ENCODE results near the gene TAMALIN. TPM values are rescaled to one million over a fixed set of nuclear protein-coding genes. Genes with fewer than 3 reads are reported as not detected.
A peak's percentile ranks its signal among the peaks of the same experiment; 100 is the strongest.

TAMALIN gene
- total RNA-seq, 1 donor from 2014 or later, result 15.5 TPM

- peak overlapping the region; percentile 59 for H3K27ac Mint-ChIP-seq
- H3K36me3 Mint-ChIP-seq (ENCODE audit: insufficient read depth), result peaks cover 9% of the 10 kb centered on the region
- H3K27me3 Mint-ChIP-seq, result no peaks in the 10 kb centered on the region
- H3K4me1 Mint-ChIP-seq (ENCODE audit: low read depth), result peaks cover 46% of the 10 kb centered on the region
- peaks cover under 1% of the 10 kb centered on the region for H3K9me3 Mint-ChIP-seq (ENCODE audit: low read depth)
- TF ChIP-seq, protein P1, sequence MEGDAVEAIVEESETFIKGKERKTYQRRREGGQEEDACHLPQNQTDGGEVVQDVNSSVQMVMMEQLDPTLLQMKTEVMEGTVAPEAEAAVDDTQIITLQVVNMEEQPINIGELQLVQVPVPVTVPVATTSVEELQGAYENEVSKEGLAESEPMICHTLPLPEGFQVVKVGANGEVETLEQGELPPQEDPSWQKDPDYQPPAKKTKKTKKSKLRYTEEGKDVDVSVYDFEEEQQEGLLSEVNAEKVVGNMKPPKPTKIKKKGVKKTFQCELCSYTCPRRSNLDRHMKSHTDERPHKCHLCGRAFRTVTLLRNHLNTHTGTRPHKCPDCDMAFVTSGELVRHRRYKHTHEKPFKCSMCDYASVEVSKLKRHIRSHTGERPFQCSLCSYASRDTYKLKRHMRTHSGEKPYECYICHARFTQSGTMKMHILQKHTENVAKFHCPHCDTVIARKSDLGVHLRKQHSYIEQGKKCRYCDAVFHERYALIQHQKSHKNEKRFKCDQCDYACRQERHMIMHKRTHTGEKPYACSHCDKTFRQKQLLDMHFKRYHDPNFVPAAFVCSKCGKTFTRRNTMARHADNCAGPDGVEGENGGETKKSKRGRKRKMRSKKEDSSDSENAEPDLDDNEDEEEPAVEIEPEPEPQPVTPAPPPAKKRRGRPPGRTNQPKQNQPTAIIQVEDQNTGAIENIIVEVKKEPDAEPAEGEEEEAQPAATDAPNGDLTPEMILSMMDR (IDR thresholded peaks at IDR 0.05; ENCODE audit: unreplicated experiment), result peak; percentile 70
- DNase-seq (ENCODE audit: low spot score, unreplicated experiment), result peak; percentile 17
- no peak overlapping the region for H3K4me3 Mint-ChIP-seq (ENCODE audit: low read depth)
Measured at GRCh38 chr12:51970904-51971646, 35.7 kb upstream of the TAMALIN start.

DNA sequence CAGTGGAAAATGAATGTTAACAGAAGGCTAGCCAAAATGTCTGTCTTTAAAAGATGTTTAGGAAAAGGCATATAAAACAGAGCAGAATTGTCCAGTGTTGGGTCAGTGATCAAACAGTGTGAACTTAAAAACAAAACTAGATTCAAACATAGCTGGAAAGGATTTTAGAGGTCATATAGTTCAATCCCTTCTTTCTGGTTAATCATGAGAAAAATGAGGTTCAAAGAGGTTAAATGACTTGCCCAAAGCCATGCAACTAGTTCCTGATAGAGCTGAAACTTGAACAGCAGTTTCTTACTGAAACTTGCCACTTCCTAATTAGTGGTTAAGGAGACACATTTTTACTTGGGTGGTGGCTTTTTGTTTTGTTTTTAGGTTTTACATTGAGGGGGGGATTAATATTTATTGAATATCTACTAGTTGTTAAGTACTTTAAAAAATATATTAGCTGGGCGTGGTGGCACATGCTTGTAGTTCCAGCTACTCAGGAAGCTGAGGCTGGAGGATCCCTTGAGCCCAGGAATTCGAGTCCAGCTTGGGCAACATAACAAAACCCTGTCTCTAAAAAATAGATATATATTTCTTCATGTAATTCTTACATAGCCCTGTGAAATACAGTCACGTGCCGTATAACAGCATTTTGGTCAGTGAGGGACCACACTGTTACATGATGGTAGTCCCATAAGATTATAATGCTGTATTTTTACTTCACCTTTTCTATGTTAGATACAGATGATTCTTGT lies 34.9 kb upstream of the TAMALIN start:
- Mint-ChIP-seq H3K9me3 (ENCODE audit: low read depth) (no peaks in the 10 kb centered on the region), H3K36me3 (ENCODE audit: insufficient read depth) (peaks cover 14% of the 10 kb centered on the region), H3K4me3 (ENCODE audit: low read depth) (no peak overlapping the region), H3K27me3 (no peaks in the 10 kb centered on the region), H3K27ac (no peak overlapping the region), H3K4me1 (ENCODE audit: low read depth) (peaks cover 54% of the 10 kb centered on the region)
- TF ChIP-seq, protein P1 (IDR thresholded peaks at IDR 0.05; ENCODE audit: unreplicated experiment), result no peak
- no peak for DNase-seq (ENCODE audit: low spot score, unreplicated experiment)

DNA sequence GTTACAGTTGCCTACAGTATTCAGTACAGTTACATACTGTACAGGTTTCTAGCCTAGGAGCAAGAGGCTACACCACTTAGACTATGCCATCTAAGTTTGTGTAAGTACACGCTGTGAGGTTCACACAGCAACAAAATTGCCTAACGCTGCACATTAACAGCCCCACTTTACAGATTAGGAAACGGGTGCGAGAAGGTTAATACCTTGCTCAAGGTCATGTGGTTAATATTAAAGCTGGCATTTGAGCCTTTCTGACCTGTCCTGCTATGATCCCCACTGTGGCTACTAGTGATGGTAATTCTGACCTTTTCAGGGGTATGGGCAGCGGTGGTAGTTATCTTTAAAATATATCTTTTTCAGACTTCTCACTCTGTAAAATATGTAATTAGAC lies 34.3 kb upstream of the TAMALIN start:
- DNase-seq (ENCODE audit: low spot score, unreplicated experiment), result no peak
- Mint-ChIP-seq H3K27ac (no peak overlapping the region), H3K9me3 (ENCODE audit: low read depth) (no peaks in the 10 kb centered on the region), H3K36me3 (ENCODE audit: insufficient read depth) (peaks cover 16% of the 10 kb centered on the region), H3K4me3 (ENCODE audit: low read depth) (no peak overlapping the region), H3K27me3 (no peaks in the 10 kb centered on the region), H3K4me1 (ENCODE audit: low read depth) (peaks cover 56% of the 10 kb centered on the region)
- TF ChIP-seq, protein P1 (IDR thresholded peaks at IDR 0.05; ENCODE audit: unreplicated experiment), result no peak

DNA sequence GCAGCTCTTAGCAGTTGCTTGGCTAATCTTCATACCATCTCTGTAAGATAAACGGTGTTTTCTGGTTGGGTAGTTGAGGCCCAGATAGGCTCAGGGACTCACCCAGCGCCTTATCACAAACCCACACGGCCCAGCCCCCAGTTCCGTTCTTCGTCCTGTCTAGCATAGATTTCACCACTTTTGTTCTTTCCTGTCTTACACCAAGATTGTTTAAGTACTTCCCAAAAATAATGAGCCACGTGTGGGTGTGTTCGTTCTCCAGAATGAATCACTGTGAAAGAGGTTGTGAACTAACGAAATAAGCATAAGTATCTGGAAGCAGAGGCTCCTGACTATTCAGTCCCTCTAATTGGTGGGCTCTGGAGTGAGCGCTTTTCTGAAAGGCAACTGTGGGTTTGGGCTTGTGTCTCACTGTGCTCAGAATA lies 33.9 kb upstream of the TAMALIN start:
- no peaks in the 10 kb centered on the region for H3K9me3 Mint-ChIP-seq (ENCODE audit: low read depth)
- no peaks in the 10 kb centered on the region for H3K27me3 Mint-ChIP-seq
- H3K4me1 Mint-ChIP-seq (ENCODE audit: low read depth), result peaks cover 58% of the 10 kb centered on the region
- H3K36me3 Mint-ChIP-seq (ENCODE audit: insufficient read depth), result peaks cover 16% of the 10 kb centered on the region
- H3K4me3 Mint-ChIP-seq (ENCODE audit: low read depth), result no peak overlapping the region
- peak overlapping the region; percentile 50 for H3K27ac Mint-ChIP-seq
- DNase-seq (ENCODE audit: low spot score, unreplicated experiment), result no peak
- TF ChIP-seq, protein P1 (IDR thresholded peaks at IDR 0.05; ENCODE audit: unreplicated experiment), result no peak

DNA sequence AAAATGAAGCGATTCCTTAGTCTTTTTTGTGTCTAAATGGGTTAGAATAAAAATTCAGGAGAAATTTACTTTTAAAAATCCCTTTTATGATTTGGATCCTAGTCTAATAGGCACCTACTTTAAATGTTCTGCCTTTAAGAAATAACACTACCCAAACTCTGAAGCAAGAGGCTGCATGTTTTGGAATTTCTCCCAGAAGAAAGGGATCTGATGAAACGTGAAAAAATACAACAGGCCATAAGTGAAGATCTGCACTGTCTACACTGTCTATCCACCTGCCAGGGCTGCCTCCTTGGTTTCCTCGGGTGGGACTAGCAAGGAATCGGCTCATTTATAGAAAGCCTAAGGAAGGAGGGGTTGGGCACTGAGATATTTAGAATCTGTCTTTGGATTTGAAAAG lies 33.2 kb upstream of the TAMALIN start:
- peaks cover 62% of the 10 kb centered on the region for H3K4me1 Mint-ChIP-seq (ENCODE audit: low read depth)
- TF ChIP-seq, protein P1 (IDR thresholded peaks at IDR 0.05; ENCODE audit: unreplicated experiment), result no peak
- H3K36me3 Mint-ChIP-seq (ENCODE audit: insufficient read depth), result peaks cover 16% of the 10 kb centered on the region

More for the DNA sequence above, 33.2 kb upstream of the TAMALIN start:
- peak overlapping the region; percentile 9 for H3K27ac Mint-ChIP-seq
- no peaks in the 10 kb centered on the region for H3K9me3 Mint-ChIP-seq (ENCODE audit: low read depth)
- H3K4me3 Mint-ChIP-seq (ENCODE audit: low read depth), result no peak overlapping the region
- DNase-seq (ENCODE audit: low spot score, unreplicated experiment), result no peak
- H3K27me3 Mint-ChIP-seq, result no peaks in the 10 kb centered on the region
